Lung microvascular endothelial cell (primary cell): ENCODE results near the gene ANKS1B. TPM values are rescaled to one million over a fixed set of nuclear protein-coding genes. Genes with fewer than 3 reads are reported as not detected.

Experiments
- DNase-seq, 2 donors: peaks; one replicate each; pipeline versions ENCODE4 v3.0.0 to v3.0.0-alpha.2; 2010; ENCODE audit warnings: low read depth in 2 of 2
- total RNA-seq: library from RNA; depleted of rRNA; stranded (reverse); fragments of >200 nt; gene quantifications from 2 replicates; pipeline ENCODE4 v1.2.1, GENCODE V29; 2014

ANKS1B gene
- total RNA-seq, 1 donor from 2014 or later, result 0.20 TPM

- DNase-seq, result no peak
Measured at GRCh38 chr12:99201906-99202645, 782.7 kb downstream of the ANKS1B start.

DNA sequence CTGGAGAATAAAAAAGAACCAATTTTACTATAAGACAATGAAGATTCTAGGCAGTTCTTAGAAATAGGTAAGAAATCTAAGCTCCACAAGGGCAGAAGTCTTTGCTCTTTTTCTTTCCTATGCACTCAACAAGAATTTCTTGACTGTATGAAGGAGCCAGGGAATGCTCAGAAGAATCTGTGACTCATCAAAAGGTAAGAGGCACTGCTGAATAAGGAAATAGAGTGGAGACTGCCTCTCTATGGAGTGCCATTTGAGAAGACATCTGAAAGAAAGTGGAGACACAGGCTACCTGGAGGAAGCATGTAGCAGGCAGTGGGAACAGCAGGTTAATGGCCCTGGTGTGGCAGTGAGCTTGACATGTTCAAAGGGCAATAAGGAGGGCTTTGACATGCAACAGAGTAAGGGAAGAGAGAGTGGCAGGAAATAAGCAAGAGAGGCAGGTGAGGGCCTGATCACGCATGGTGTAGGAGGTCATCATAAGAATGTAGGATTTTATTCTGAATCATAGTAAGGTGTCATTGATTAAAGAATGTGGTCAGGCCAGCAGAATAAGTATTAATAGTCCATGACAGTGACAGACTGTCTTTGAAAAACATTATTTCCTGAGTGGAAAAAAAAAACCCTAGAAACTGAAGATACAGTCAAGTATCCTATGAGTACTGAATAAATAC, 783.9 kb downstream of the ANKS1B start:
- no peak for DNase-seq

DNA sequence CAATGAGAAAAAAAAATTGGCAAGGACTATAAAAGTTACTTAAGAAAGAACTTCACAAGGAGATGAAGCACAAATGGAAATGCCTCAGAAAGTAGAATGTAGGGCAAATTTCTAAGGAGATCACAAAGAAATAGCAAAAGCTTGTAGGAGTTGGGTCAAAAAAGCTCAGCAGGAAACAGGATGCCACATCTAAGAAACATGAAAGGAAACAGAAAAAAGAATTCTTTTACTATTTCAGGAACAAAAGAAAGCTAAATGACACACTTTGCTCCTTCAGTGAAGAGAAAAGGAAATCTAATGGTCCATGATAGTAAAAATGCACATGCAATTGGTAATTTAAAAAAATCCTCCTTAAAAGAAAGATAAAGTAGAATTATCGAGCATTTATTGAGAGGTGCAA, 789.3 kb downstream of the ANKS1B start:
- no peak for DNase-seq

DNA sequence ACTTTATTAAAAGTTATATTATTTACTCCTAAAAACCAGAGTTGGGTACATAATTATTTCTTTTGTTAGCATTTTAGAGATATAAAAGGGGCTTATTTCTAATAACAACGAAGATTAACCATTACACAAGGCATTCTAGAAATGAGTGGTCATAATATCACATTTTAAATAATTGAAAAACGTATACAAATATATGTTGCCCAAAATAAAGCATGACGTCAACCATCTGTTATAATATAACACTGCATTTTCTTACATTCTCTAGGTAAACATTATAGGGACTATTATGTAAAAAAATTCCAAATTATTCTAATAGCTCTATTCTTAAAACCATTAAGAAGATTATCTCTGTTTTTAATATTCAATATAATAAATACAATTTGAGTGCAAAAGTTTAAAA, 792.2 kb downstream of the ANKS1B start:
- DNase-seq, result no peak

DNA sequence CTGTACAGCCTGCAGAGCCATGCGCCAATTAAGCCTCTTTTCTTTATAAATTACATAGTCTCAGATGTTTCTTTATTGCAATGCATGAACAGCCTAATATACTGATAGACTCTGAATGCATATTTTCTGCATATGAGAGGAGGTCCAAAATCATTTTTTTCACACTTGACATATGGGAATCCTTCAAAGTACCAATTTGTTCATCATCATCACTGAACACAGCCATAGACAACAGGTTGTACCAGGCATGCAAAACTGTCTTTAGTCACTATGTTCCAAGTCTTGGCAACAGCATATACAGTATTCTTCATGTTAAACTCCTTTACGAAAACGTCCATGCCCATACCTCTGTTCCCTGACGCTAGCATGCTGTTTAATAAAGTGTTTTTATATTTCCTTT, 807.9 kb downstream of the ANKS1B start:
- DNase-seq, result no peak

GRCh38 chr12:99170461-99170860, 814.3 kb downstream of the ANKS1B start:
- DNase-seq, result no peak

DNA sequence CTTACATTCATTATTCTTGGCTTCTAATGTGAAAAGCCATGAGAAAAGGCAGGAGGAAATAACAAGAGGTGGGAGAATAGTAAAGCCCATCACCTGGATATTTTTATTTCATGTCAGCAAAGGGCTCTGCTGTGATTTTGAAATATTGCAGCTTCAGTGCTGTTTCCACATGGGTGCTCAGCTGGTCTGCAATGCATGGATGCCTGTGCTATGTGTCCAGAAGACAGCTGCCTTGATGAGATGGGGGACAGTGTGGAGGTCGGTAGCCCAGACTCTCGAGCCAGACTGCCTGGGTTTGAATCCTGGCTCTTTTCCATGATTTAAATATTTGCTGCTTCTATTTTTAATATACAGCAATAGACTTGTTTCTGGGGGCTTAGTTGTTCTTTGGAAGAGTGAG, 814.7 kb downstream of the ANKS1B start:
- no peak for DNase-seq

GRCh38 chr12:99157946-99158345, 826.8 kb downstream of the ANKS1B start:
- no peak for DNase-seq

- no peak for DNase-seq
Measured at GRCh38 chr12:99154983-99155336, 829.8 kb downstream of the ANKS1B start.

- no peak for DNase-seq
Measured at GRCh38 chr12:99154216-99154982, 830.3 kb downstream of the ANKS1B start.

DNA sequence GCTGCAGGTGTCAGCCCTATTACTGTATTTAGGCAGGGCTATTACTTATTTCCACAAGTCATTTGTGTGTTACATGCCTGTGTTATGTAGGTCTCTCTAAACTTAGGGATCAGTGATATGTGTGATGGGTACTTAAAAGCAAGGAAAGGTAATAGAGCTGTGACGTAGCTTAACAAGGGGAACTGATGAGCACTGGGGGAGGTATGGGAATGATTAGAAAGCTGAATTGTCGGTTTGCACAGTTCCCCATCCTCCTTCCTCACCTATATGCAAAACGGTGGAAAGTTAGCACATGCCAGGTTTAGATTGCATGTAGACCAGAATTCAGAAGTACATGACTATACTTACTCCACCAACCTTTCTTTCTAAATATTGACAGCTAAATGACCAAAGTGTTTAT, 831.4 kb downstream of the ANKS1B start:
- DNase-seq, result no peak

GRCh38 chr12:99152337-99152736, 832.4 kb downstream of the ANKS1B start:
- DNase-seq, result no peak

- DNase-seq, result no peak
Measured at GRCh38 chr12:99151744-99152143, 833.0 kb downstream of the ANKS1B start.

GRCh38 chr12:99147130-99147529, 837.6 kb downstream of the ANKS1B start:
- no peak for DNase-seq

DNA sequence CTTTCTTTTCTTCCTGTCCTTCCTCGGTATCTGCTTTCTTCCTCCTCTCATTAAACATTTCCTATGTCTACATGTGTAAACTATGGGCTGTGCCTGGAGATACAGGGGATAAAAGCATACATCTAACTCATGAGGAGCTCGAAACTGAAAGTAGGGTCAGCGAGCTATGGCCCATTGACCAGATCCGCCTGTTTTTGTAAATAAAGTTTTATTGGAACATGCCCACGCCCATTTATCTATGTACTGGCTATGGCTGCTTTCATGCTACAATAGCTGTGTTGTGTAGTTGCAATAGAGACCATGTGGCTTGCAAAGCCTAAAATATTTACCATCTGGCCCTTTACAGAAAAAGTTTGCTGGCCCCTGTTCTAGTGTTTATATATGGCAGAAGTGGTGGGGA, 838.0 kb downstream of the ANKS1B start:
- no peak for DNase-seq

- DNase-seq, result no peak
Measured at GRCh38 chr12:99146185-99146584, 838.6 kb downstream of the ANKS1B start.

DNA sequence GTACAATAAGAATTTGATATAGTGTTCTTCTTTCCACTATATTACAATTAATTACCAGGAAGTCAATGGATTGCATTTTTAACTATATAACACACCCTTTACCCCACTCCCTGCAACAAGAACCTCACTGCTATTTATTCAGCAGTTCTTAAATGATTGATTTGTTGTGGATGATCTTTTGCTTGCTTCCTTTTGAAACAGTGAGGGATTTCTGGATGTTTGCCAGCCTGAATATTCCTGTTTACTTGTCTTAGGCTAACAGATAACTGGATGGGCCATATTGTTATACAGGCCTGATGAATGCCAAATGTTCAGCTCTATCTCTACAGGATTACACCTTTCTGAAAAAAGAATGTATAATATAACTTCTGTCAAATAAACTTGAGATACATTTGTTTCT, 842.1 kb downstream of the ANKS1B start:
- DNase-seq, result no peak

DNA sequence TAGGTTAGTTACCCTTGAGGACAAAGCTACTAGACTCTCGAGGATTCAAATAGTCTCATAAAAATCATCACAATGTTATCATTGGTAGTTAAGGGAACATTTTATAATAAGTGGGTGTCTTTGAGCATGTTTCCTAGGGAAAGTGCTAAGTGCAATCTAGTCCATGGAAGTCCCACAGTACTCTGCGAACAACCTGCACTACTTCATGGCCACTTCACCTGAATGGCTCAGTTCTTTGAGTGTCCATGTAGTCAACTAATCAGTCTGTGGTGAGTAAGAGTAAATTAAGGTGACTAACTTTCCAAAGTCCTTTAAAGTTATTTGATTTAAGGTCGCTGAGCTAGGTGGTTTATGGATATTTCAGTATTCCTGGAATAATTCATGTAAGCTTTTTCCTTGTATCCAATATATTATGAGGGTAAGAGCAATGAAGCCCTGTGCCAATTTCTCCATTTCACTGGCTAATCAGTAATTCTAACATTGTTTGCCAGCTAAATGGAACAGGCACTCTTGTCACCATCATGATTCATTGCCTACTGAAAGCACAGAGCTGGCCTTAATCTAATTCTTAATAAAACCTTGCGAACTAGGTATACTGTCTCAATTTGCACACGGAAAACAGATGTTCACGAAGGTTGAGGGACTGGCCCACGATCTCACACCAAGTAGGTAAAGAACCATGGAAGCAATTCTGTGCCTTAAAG, 844.6 kb downstream of the ANKS1B start:
- DNase-seq, result no peak

- no peak for DNase-seq
Measured at GRCh38 chr12:99138393-99138792, 846.3 kb downstream of the ANKS1B start.

DNA sequence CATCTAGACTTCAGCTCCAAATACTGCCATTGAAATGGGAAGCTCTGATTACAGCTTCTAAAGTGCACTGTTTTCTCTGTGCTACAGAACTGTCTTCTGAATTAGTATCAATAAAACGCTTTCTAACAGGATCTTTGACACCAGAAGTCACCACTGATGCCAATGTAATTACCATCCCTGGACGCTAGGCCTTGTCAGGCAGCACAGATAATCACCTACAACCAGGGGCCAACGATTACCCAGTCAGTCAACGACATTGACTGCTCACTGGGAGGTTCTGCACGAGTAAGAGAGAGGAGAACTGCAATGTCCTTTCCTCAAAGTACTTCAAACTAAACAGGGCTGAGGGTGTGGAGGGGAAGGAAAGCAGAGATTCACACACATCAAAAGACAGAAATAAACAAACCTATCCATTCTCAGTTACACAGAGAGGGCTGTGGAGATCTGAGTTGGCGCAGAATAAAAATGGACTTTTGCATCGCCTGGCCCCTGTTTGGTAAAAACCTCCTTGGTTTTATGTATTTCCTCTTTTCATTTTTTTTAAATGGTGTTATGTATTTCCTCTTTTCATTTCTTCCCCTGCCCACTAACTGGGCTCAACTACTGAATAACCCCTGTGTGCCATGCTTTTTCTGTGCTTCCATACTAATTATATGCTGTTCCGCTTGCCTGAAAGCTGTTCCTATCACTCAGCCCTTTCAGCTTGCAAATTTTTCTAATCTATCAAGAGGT, 847.4 kb downstream of the ANKS1B start:
- no peak for DNase-seq

GRCh38 chr12:99136516-99136915, 848.2 kb downstream of the ANKS1B start:
- DNase-seq, result no peak
